HG02970 (cell line): ENCODE results near the gene CHRNA10.

Experiments used
- ATAC-seq: cut with Tn5 transposase; IDR thresholded peaks from one replicate; pipeline ENCODE4 v1.9.1; 2021; ENCODE audit warnings: mild to moderate bottlenecking, moderate library complexity, moderate number of reproducible peaks; ENCODE audit not compliant: unreplicated experiment, low FRiP score

The CHRNA10 gene

GRCh38 chr11:3637201-3637600 lies 34.0 kb downstream of the CHRNA10 start:
- no peak for ATAC-seq

- ATAC-seq: no peak
These were observed 35.4 kb downstream of the CHRNA10 start for GRCh38 chr11:3635641-3636375.

GRCh38 chr11:3632070-3632660 lies 39.0 kb downstream of the CHRNA10 start:
- no peak for ATAC-seq

- ATAC-seq: no peak
These were observed 39.9 kb downstream of the CHRNA10 start for GRCh38 chr11:3631331-3631730.

GRCh38 chr11:3627291-3627690 lies 43.9 kb downstream of the CHRNA10 start:
- ATAC-seq: no peak

- no peak for ATAC-seq
These were observed 44.8 kb downstream of the CHRNA10 start for GRCh38 chr11:3626250-3626960.

GRCh38 chr11:3623767-3624458 lies 47.3 kb downstream of the CHRNA10 start:
- ATAC-seq: no peak

- no peak for ATAC-seq
These were observed 48.1 kb downstream of the CHRNA10 start for GRCh38 chr11:3623121-3623520.

- ATAC-seq: no peak
These were observed 48.7 kb downstream of the CHRNA10 start for GRCh38 chr11:3622521-3622920.

GRCh38 chr11:3617990-3618389 lies 53.2 kb downstream of the CHRNA10 start:
- ATAC-seq: no peak

GRCh38 chr11:3616721-3617460 lies 54.3 kb downstream of the CHRNA10 start:
- no peak for ATAC-seq

GRCh38 chr11:3615998-3616397 lies 55.2 kb downstream of the CHRNA10 start:
- no peak for ATAC-seq
